Keratinocyte (primary cell): Measurements from ENCODE around the gene BOD1.

ENCODE experiments used
- CTCF ChIP-seq, 3 experiments: IDR thresholded peaks in 1 of 3; conservative IDR thresholded peaks in 1 of 3; optimal IDR thresholded peaks in 1 of 3; 2 replicates in 2 of 3; 3 replicates in 1 of 3; pipeline versions ENCODE3 to v1.5.1; 2011; ENCODE audit warnings: low read length in 3 of 3, mild to moderate bottlenecking in 3 of 3, moderate library complexity in 2 of 3, control low read depth in 1 of 3, inconsistent platforms in 1 of 3; ENCODE audit not compliant: insufficient read depth in 2 of 3; ENCODE audit errors: extremely low read depth in 1 of 3
- EZH2 ChIP-seq: IDR thresholded peaks from one replicate; pipeline ENCODE4 v1.6.1; 2012; ENCODE audit warnings: inconsistent platforms, mild to moderate bottlenecking, low read length, moderate library complexity

GRCh38 chr5:173634465-173634983 lies 18.1 kb upstream of the BOD1 start:
- no peak for TF ChIP-seq CTCF (optimal IDR thresholded peaks at IDR 0.05 in 1 of 3, IDR thresholded peaks at IDR 0.05 in 1 of 3, conservative IDR thresholded peaks at IDR 0.05 in 1 of 3; ENCODE audit: extremely low read depth in 1 of 3, insufficient read depth in 2 of 3, low read length in 3 of 3)
- TF ChIP-seq EZH2 = no peak
